Astrocyte (in vitro differentiated cells and primary cell): ENCODE data around the gene CCDC77. TPM values are rescaled to one million over a fixed set of nuclear protein-coding genes. Genes with fewer than 3 reads are reported as not detected.

Experiments
- DNase-seq: peaks from one replicate; pipeline ENCODE4 v3.0.0-alpha.2; 2010; ENCODE audit warnings: low read depth
- FAIRE-seq: peaks from 2 replicates; lab custom pipeline; 2011; peaks lifted over from hg19 to GRCh38; lab: Jason Lieb, UNC
- H2AFZ ChIP-seq: 2 replicates; pipeline ENCODE4 v1.6.0; 2012; ENCODE audit warnings: low read depth, low read length, inconsistent platforms
- H3K27ac ChIP-seq: 2 replicates; pipeline ENCODE4 v1.5.1; 2011; ENCODE audit warnings: low read depth, low read length, inconsistent platforms
- H3K27me3 ChIP-seq: 2 replicates; pipeline ENCODE4 v1.6.0; 2011; ENCODE audit warnings: low read length, inconsistent platforms; ENCODE audit not compliant: insufficient read depth
- H3K36me3 ChIP-seq: 2 replicates; pipeline ENCODE4 v1.5.1; 2011; ENCODE audit warnings: low read length, inconsistent platforms; ENCODE audit not compliant: insufficient read depth
- H3K4me1 ChIP-seq: 2 replicates; pipeline ENCODE4 v1.5.1; 2011; ENCODE audit warnings: low read length, inconsistent platforms; ENCODE audit not compliant: insufficient read depth
- H3K4me2 ChIP-seq: 2 replicates; pipeline ENCODE4 v1.6.0; 2012; ENCODE audit warnings: low read length, inconsistent platforms
- H3K4me3 ChIP-seq: 2 replicates; pipeline ENCODE4 v1.5.1; 2011; ENCODE audit warnings: low read depth, mild to moderate bottlenecking, low read length, inconsistent platforms; ENCODE audit not compliant: insufficient read depth
- H3K79me2 ChIP-seq: 2 replicates; pipeline ENCODE4 v1.6.0; 2012; ENCODE audit warnings: mild to moderate bottlenecking, low read length, inconsistent platforms; ENCODE audit not compliant: insufficient read depth
- H3K9ac ChIP-seq: 2 replicates; pipeline ENCODE4 v1.6.0; 2012; ENCODE audit warnings: mild to moderate bottlenecking, low read length, inconsistent platforms
- H3K9me3 ChIP-seq: 2 replicates; pipeline ENCODE4 v1.5.1; 2012; ENCODE audit warnings: low read depth, mild to moderate bottlenecking, low read length, inconsistent platforms; ENCODE audit not compliant: insufficient read depth
- H4K20me1 ChIP-seq: 2 replicates; pipeline ENCODE4 v1.6.0; 2012; ENCODE audit warnings: low read length, inconsistent platforms; ENCODE audit not compliant: insufficient read depth
- H3K27ac Mint-ChIP-seq: one replicate; pipeline ENCODE4 v1.8.0; 2021; ENCODE audit warnings: mild to moderate bottlenecking, mixed read lengths; ENCODE audit not compliant: unreplicated experiment
- H3K27me3 Mint-ChIP-seq: one replicate; pipeline ENCODE4 v1.8.0; 2021; ENCODE audit warnings: low read depth, mixed read lengths; ENCODE audit not compliant: unreplicated experiment
- H3K36me3 Mint-ChIP-seq: one replicate; pipeline ENCODE4 v1.8.0; 2021; ENCODE audit warnings: low read depth, mixed read lengths; ENCODE audit not compliant: unreplicated experiment
- H3K4me1 Mint-ChIP-seq: one replicate; pipeline ENCODE4 v1.8.0; 2021; ENCODE audit warnings: low read depth, mixed read lengths; ENCODE audit not compliant: unreplicated experiment
- H3K4me3 Mint-ChIP-seq: one replicate; pipeline ENCODE4 v1.8.0; 2021; ENCODE audit warnings: mild to moderate bottlenecking, moderate library complexity, mixed read lengths; ENCODE audit not compliant: unreplicated experiment
- H3K9me3 Mint-ChIP-seq: one replicate; pipeline ENCODE4 v1.8.0; 2021; ENCODE audit warnings: mild to moderate bottlenecking, mixed read lengths; ENCODE audit not compliant: unreplicated experiment
- CTCF ChIP-seq: IDR thresholded peaks from 2 replicates; pipeline ENCODE4 v1.5.1; 2011; ENCODE audit warnings: low read depth, mild to moderate bottlenecking, inconsistent platforms, low read length, moderate library complexity; ENCODE audit not compliant: insufficient read depth
- EZH2 ChIP-seq: IDR thresholded peaks from 2 replicates; pipeline ENCODE4 v1.6.1; 2012; ENCODE audit warnings: mild to moderate bottlenecking, low read length, inconsistent platforms; ENCODE audit not compliant: insufficient read depth
- total RNA-seq: library from RNA; stranded (reverse); gene quantifications from 2 replicates; pipeline ENCODE4 v1.2.1, GENCODE V29; 2021

The CCDC77 gene
- total RNA-seq, 1 donor from 2014 or later = 9.3 TPM

GRCh38 chr12:460261-461230, 59.1 kb downstream of the CCDC77 start:
- Histone ChIP-seq H3K36me3 (no peaks in the 10 kb centered on the region), H3K27me3 (peaks cover 71% of the 10 kb centered on the region), H3K4me1 (peaks cover 5% of the 10 kb centered on the region), H3K79me2 (no peaks in the 10 kb centered on the region), H3K9me3 (no peaks in the 10 kb centered on the region), H4K20me1 (peaks cover 4% of the 10 kb centered on the region), H3K4me2 (peak overlapping the region; percentile 70), H2AFZ (no peak overlapping the region), H3K27ac (no peak overlapping the region), H3K9ac (no peak overlapping the region), H3K4me3 (peak overlapping the region; percentile 28)
- peaks cover 52% of the 10 kb centered on the region for H3K27me3 Mint-ChIP-seq
- H3K4me1 Mint-ChIP-seq = peaks cover 4% of the 10 kb centered on the region
- H3K27ac Mint-ChIP-seq = peak overlapping the region; percentile 43
- H3K4me3 Mint-ChIP-seq = peak overlapping the region; percentile 84
- H3K9me3 Mint-ChIP-seq = no peaks in the 10 kb centered on the region
- no peaks in the 10 kb centered on the region for H3K36me3 Mint-ChIP-seq
- no peak for FAIRE-seq
- no peak for DNase-seq
- TF ChIP-seq CTCF (no peak), EZH2 (peak; percentile 69)

GRCh38 chr12:461425-461824, 60.0 kb downstream of the CCDC77 start:
- no peak overlapping the region for H3K4me3 ChIP-seq
- no peak overlapping the region for H3K4me2 ChIP-seq
- no peaks in the 10 kb centered on the region for H3K36me3 Mint-ChIP-seq

More at GRCh38 chr12:461425-461824, 60.0 kb downstream of the CCDC77 start:
- TF ChIP-seq CTCF = no peak
- no peak for TF ChIP-seq EZH2
- Histone ChIP-seq H3K9ac (no peak overlapping the region), H3K79me2 (no peaks in the 10 kb centered on the region), H4K20me1 (peaks cover 4% of the 10 kb centered on the region), H2AFZ (no peak overlapping the region), H3K27me3 (peaks cover 75% of the 10 kb centered on the region), H3K9me3 (no peaks in the 10 kb centered on the region), H3K4me1 (peaks cover 5% of the 10 kb centered on the region), H3K36me3 (no peaks in the 10 kb centered on the region), H3K27ac (no peak overlapping the region)
- Mint-ChIP-seq H3K27ac (no peak overlapping the region), H3K9me3 (no peaks in the 10 kb centered on the region), H3K27me3 (peaks cover 47% of the 10 kb centered on the region), H3K4me1 (peaks cover 4% of the 10 kb centered on the region), H3K4me3 (peak overlapping the region; percentile 84)
- no peak for DNase-seq
- FAIRE-seq = no peak
